ENCODE results near the gene DLGAP4.

Gene DLGAP4

GRCh38 chr20:36432096-36432495 lies 126.0 kb downstream of the DLGAP4 start:
- DNase-seq, result no peak

- no peak for DNase-seq
These were observed 128.2 kb downstream of the DLGAP4 start for GRCh38 chr20:36434383-36434782.

GRCh38 chr20:36435124-36435523 lies 129.0 kb downstream of the DLGAP4 start:
- no peak for DNase-seq

GRCh38 chr20:36435592-36436541 lies 129.7 kb downstream of the DLGAP4 start:
- DNase-seq, result peak; percentile 74

- DNase-seq, result peak; percentile 5
These were observed 133.0 kb downstream of the DLGAP4 start for GRCh38 chr20:36439040-36439730.

- DNase-seq, result no peak
These were observed 133.6 kb downstream of the DLGAP4 start for GRCh38 chr20:36439731-36440072.

- no peak for DNase-seq
These were observed 134.4 kb downstream of the DLGAP4 start for GRCh38 chr20:36440370-36441026.

- DNase-seq, result no peak
These were observed 134.9 kb downstream of the DLGAP4 start for GRCh38 chr20:36441027-36441414.

- DNase-seq, result no peak
These were observed 135.3 kb downstream of the DLGAP4 start for GRCh38 chr20:36441416-36441815.

GRCh38 chr20:36445847-36446246 lies 139.7 kb downstream of the DLGAP4 start:
- DNase-seq, result no peak

- DNase-seq, result no peak
These were observed 140.4 kb downstream of the DLGAP4 start for GRCh38 chr20:36446557-36446956.

GRCh38 chr20:36447101-36447500 lies 141.0 kb downstream of the DLGAP4 start:
- no peak for DNase-seq

GRCh38 chr20:36449663-36450062 lies 143.5 kb downstream of the DLGAP4 start:
- DNase-seq, result no peak

GRCh38 chr20:36454332-36454697 lies 148.2 kb downstream of the DLGAP4 start:
- DNase-seq, result no peak

GRCh38 chr20:36454698-36455427 lies 148.7 kb downstream of the DLGAP4 start:
- DNase-seq, result no peak

- DNase-seq, result no peak
These were observed 150.0 kb downstream of the DLGAP4 start for GRCh38 chr20:36455972-36456625.

GRCh38 chr20:36460648-36461599 lies 154.8 kb downstream of the DLGAP4 start:
- DNase-seq, result peak; percentile 78

- DNase-seq, result no peak
These were observed 155.7 kb downstream of the DLGAP4 start for GRCh38 chr20:36461600-36462439.

GRCh38 chr20:36462440-36463211 lies 156.5 kb downstream of the DLGAP4 start:
- DNase-seq, result no peak
